ENCODE data around the gene CHRNA10.

The CHRNA10 gene, protein sequence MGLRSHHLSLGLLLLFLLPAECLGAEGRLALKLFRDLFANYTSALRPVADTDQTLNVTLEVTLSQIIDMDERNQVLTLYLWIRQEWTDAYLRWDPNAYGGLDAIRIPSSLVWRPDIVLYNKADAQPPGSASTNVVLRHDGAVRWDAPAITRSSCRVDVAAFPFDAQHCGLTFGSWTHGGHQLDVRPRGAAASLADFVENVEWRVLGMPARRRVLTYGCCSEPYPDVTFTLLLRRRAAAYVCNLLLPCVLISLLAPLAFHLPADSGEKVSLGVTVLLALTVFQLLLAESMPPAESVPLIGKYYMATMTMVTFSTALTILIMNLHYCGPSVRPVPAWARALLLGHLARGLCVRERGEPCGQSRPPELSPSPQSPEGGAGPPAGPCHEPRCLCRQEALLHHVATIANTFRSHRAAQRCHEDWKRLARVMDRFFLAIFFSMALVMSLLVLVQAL
- 2.9 to 3.1 reads per million in 2 donors for total RNA-seq

DNA sequence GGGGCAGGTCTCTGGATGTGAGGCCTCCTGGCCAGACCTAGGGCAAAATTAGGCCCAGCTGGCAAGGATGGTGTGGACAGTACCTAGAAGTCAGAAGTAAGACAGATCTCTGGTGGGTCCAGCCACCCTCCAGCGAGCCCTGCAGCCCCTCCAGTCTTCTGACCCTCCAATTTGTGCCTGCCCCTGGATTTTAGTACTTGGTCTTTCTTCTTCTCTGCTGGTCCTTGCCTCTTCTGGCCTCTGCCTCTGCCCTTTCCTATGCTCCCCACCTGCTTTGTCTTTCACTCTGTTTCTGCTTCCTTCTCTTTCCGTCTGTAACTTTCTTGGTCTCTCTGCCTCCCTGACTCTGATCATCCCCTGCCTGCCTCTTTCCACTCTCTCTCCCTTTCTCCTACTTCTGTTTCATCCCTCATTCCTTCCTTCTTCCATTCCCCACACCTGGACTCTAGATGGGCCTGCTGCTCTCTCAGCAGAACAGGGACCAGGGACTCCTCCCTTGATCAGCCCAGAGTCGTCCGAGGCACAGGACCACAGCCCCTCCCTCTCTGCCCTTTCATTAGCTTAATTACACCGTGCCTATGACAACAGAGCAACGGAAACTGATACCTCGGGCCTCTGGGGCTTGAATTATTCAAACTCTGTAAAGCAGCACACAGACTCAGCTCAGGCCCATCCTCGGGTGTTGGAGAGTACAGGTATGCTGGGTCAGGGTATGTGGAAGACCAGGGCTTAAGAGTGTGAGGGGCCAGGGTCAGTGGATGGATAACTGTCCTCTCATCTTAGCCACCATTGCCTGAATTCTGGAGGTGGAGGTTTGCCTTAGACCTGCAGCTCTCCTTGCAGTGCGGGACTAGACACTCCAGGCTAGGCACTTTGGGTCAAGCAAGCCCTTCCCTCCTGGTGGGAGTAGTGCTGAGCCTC is at the start of gene CHRNA10:
Gene CHRNA10 (minus strand): TSS at position 51 of the 921 bp plus-strand sequence. CDS start 72 bp downstream, outside the sequence.
- DNase-seq, result no peak

DNA sequence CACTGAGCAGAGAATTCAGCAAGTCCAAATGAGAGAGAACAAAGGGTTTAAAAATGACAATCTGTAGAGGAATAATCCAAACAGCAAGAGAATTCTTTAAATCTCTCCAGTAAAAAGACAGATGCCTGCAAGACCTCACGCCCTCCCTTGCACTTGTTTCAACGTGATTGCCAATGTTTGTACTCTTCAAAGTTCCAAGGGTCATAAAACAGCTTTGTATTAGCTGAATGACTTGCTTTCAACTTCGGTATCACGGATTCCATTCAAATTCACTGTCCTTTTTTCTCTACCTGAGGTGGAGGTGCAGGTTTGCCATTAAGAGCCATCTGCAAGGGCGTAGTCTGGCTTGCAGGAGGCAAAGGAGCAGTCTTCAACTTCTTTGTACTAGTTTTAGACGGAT is 41.1 kb upstream of the CHRNA10 start:
- no peak for DNase-seq

DNA sequence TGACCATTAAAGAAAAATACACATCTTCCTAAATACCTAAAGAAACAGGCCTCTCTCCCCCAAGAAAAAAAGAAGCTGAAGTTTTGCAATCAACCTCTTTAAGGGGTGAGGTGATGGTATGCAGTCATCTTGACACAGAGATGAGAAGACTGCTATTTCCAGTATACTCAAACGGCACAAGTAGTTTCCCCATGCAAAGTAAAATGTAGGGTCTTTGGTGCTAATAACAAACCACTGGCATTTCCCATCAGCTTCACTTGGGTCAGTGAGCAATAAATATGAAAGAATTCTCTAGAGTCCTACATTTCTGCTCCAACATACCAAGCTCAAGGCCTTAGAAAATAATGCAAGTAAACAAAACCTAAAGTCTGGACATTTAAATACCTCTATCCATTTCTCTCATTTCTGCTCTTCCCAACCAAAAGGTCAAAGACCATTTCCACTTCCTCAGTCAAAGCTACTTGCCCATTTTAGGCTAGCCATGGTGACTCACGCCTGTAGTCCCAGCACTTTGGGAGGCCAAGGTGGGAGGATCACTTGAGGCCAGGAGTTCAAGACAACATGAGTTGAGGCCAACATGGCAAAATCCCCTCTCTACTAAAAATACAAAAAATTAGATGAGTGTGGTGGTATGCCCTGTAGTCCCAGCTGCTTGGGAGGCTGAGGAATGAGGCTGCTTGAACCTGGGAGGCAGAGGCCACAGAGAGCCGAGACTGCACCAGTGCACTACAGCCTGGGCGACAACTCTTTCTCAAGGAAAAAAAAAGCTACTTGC is 39.5 kb upstream of the CHRNA10 start:
- DNase-seq, result no peak

DNA sequence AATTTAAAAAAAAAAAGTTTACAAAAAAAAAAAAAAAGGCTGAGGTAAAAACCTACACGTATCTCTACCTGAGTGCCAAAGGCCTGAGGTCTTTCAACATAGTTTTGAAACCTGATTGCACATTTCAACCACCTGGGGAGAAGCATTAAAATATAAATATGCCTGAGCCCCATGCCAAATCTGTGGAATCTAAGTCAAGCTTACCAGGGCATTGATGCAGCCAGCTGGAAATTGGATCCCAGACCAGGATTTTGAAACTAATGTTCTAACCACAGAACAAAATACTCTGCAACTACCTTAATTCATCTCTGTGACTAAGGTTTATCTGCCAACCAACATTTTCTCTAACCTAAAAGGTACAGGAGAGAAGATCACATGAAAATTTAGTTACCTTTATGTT is 38.8 kb upstream of the CHRNA10 start:
- no peak for DNase-seq

DNA sequence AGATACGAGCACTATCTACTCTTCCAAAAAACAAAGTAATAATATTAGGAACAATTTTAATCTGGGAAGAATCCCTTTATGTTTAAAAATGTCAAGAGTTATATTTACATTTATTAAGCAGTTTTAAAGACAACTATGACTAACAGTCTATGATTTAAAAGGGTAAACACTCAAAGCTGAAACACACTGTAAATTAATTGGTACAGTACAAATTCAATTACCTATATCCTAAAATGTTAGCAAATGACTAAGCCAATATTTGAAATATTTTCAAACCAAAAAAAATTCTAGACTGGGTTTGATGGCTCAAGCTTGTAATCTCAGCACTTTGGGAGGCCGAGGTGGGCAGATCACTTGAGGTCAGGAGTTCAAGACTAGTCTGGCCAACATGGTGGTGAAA is 36.0 kb upstream of the CHRNA10 start:
- no peak for DNase-seq

DNA sequence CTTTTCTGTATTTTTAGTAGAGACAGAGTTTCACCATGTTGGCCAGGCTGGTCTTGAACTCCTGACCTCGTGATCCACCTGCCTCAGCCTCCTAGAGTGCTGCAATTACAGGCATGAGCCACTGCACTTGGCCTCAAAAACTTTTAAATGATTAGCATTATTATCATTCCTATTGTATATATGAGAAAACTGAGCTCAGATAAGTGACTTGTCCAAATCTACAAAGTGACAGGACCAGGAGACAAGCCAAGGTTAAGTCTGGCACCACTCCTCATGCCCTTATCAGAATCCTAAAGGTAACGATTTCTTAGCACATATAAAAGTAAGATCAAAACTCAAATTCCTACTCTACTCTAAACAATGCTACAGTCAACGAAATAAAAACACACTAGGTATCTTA is 32.2 kb upstream of the CHRNA10 start:
- DNase-seq, result no peak

DNA sequence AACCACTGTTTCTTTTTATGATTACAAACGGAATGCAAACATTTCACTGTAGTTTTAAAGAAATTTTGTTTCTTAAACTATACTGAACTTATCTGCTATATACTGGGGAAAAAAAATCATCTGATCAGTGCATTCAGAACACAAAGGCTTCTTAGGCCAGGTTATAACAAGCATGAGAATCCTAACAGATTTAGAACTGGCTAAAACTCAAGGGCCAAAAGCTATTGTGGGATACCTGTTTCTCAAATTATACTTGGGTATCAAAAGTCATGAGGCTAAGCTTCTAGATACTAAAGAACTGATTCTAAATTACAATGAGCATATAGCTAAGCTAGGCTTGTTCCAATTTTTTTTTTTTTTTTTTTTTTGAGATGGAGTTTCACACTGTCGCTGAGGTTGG is 29.7 kb upstream of the CHRNA10 start:
- DNase-seq, result no peak

DNA sequence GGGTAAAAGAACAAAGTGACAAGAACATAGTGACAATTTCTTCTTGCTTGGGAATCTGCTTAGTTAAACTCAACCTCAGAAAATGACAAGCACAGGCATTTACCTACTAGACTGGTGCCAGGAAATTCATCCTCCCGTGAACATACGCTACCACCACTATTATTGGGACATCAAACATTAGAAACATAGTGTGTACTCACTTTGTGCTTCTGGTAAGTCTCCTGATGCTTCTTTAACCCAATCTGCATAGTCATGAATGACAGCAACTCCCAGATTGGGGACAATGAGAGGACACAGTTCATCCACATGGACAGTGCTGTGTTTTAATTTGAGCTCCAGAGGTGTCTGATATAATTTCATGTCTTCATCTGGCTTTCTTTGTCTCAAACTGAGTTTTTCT is 29.2 kb upstream of the CHRNA10 start:
- DNase-seq, result no peak

DNA sequence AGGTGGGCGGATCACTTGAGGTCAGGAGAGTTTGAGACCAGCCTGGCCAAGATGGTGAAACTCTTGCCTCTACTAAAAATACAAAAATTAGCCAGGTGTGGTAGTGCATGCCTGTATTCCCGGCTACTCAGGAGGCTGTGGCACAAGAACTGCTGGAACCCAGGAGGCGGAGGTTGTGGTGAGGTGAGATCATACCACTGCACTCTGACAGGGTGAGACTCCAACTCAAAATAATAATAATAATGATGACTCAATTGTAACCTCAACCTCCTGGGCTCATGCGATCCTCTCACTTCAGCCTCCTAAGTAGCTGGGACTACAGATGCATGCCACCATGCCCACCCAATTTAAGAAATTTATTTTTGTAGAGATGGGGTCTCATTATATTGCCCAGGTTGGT is 15.6 kb upstream of the CHRNA10 start:
- DNase-seq, result no peak

DNA sequence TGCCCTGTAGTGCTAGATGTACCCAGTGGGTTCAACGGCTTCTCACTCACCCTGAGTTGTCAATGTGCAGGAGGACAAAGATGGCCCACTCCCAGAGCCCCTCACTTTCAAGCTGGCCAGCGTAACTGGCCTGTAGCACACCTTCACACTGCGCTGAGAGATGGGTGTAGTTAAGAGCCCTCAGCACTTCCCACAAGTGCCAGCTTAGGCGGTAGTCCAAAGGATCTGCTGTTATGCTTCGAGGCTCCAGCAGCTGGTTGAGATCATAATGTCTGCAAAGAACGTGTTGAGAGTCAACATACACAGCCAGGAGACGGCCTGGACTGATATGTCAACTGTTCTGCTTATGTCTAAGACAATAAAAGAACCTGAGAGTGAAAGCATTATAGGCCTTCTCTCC is 14.7 kb upstream of the CHRNA10 start:
- DNase-seq, result no peak

DNA sequence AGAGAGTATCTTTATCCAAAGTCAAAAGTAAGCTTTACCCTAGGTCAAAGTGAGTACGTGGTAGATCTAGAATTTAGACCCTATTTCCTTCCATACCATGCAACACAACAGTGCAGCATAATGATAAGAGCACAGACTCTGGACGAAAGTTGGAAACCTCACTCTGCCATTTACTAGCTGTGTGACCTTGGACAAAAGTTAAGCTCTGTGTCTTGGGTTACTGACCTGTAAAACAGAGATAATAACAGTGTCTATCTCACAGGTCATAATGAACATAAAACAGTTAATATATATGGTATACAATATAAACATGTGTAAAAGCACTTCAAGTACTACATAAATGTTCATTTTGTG is 13.6 kb upstream of the CHRNA10 start:
- DNase-seq, result no peak

DNA sequence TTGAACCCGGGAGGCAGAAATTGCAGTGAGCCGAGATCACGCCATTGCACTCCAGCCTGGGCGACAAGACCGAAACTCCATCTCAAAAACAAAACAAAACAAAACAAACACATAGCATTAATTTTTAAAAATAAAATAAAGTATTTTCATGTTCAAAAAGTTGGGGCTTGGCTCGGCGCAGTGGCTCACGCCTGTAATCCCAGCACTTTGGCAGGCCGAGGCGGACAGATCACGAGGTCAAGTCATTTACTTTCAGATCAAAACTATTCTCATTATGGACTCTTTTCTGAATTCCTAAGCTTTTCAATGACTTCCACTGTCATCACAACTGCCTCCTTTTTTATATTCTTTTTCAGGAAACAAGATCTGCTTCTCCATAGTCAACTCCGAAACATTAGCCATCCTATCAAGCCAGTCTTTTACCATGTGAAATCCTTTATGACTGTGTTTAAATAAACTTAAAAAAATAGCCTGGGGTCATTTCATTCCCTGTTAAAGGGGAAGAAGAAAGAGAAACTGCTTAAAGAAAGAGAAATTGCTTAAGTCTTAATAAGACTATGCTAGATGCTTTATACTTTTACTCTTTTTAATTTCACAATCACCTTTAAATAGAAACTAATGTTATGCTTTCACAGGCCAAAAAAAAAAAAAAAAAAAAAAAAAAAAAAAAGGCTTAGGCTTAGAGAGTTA is 13.1 kb upstream of the CHRNA10 start:
- DNase-seq, result no peak

DNA sequence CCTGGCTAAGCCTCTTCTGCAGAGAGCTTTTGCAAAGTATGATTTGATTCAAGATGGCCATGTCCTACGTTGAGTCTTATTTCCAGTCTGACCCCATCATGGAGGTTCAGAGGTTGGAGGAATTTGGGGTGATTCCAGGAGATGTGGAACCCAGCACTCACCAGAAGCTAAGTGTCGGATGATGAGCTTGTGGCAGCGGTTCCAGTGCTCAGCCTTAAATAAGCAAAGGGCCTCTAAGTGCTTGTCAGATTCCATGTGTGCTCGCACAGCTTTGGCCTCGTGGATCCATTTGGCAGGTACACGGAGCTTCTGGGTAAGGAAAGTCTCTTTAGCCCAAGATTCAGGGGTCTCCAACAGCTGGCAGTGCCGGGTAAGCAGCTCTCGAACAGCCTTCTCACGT is 11.9 kb upstream of the CHRNA10 start:
- DNase-seq, result no peak

DNA sequence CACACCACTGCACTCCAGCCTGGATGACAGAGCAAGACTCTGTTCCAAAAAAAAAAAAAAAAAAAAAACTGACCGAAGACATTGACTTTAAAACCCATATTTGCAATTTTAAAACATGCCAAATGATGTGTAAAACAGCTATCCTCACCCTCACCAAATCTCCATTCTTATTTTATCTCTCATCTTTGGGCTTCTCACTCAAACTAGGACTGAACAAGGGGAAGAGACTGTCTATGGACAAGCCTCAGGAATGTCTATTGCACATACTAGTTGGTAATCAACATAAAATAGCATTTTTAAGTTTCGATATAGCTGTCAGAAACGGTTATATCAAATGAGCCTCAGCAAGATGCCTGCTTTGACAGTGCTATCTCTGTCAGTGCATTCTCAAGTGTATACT is 7.9 kb upstream of the CHRNA10 start:
- no peak for DNase-seq

DNA sequence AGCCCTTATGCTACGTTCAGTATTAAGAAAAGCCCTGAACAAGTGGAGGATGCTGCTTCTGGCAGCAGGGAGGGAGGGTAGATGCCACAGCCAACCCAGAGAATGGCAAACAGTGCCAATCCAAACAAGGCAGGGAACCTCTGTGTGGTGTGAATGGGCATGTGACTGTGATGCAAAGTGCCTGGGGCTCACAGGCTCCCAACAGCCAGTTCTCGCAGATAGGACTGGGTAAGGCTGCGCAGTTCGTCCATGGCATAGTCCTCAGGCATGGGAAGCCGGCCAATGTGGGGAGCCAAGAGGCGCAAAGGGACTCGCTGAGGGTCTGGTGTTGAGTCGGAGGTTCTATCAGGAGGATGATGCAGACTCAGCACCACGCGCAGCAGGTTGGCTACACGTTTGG is 4.8 kb upstream of the CHRNA10 start:
- DNase-seq, result no peak

DNA sequence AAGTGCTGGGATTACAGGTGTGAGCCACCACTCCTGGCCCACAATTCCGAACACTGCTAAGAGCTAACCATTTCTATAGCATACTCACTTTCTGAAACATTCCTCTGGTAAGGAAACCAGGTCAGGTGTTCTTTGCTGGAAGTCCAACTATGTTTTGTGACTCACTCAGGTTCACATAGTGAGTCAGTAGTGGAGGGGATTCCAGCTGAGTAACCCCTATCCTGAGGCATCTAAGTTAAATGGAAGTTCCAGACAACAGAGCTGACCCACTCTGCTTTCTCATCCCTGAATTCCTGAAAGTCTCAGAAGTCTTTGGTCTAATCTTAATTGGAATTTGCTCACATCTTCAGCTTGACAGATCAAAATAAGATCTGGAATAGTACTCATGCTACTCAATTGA is 3.0 kb upstream of the CHRNA10 start:
- no peak for DNase-seq

DNA sequence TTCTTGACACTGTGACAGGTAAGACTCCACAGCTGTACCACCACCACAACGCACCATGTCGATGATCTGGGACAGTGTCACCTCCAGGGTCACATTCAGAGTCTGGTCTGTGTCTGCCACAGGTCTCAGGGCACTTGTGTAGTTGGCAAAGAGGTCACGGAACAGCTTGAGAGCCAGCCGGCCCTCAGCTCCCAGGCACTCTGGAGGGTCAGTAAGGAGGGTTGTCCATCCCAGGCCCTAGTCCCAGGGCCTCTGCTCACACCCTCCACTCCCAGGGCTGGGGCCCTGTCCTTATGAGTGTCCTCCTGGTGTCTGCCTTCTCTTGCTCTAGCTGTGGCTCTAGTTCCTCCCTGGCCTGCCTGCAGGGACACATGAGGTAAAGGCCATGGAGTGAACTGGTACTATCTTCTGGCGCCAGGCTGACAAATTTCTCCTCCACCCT is 1.4 kb downstream of the CHRNA10 start:
- no peak for DNase-seq

DNA sequence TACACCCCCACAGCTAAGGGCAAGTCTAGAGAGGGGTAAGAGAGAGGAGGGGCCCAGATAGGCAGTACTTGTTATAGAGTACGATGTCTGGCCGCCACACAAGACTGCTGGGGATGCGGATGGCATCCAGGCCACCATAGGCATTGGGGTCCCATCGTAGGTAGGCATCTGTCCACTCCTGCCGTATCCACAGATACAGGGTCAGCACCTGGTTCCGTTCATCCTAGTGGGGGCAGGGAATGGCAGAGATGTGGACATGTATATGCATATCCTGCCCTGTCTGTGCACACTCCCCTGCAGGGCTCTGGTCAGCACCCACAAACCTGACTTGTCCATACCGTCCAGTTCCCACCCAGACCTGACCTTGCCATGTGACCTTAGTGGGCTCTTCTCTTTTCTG is 2.1 kb downstream of the CHRNA10 start:
- DNase-seq, result no peak

DNA sequence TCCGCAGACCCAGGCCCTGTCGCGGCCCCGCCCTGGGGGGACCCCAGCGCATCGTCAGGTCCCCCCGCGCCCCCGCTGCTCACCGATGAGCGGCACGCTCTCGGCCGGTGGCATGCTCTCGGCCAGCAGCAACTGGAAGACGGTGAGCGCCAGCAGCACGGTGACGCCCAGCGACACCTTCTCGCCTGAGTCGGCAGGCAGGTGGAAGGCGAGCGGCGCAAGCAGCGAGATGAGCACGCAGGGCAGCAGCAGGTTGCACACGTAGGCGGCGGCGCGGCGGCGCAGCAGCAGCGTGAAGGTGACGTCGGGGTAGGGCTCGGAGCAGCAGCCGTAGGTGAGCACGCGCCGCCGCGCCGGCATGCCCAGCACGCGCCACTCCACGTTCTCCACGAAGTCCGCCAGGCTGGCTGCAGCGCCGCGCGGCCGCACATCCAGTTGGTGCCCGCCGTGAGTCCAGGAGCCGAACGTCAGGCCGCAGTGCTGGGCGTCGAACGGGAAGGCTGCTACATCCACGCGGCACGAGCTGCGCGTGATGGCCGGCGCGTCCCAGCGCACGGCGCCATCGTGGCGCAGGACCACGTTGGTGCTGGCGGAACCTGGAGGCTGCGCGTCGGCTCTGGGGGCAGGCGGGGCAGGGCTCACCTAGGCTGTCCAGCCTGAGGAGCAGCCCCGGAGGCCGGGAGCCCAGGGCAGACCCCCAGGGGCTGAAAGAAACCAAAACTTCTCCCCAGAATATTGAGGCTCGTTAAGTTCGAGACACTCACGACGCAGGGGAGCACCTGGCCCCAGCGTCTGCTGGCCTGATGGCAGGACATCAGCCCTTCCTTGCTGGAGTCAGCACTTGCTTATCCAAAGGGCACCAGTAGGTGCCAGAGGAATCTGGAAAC is 3.8 kb downstream of the CHRNA10 start:
- DNase-seq, result no peak

DNA sequence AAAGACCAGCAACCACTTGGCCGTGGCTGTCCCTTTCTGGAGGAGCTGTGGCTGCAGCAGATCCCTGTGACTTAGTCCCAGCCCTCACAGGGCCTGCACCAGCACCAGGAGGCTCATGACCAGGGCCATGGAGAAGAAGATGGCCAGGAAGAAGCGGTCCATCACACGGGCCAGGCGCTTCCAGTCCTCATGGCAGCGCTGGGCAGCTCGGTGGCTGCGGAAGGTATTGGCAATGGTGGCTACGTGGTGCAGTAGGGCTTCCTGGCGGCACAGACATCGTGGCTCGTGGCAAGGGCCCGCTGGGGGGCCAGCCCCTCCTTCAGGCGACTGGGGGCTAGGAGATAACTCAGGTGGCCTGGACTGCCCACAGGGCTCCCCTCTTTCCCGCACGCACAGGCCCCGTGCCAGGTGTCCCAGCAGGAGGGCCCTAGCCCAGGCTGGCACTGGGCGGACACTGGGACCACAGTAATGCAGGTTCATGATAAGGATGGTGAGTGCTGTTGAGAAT is 5.1 kb downstream of the CHRNA10 start:
- DNase-seq, result no peak

DNA sequence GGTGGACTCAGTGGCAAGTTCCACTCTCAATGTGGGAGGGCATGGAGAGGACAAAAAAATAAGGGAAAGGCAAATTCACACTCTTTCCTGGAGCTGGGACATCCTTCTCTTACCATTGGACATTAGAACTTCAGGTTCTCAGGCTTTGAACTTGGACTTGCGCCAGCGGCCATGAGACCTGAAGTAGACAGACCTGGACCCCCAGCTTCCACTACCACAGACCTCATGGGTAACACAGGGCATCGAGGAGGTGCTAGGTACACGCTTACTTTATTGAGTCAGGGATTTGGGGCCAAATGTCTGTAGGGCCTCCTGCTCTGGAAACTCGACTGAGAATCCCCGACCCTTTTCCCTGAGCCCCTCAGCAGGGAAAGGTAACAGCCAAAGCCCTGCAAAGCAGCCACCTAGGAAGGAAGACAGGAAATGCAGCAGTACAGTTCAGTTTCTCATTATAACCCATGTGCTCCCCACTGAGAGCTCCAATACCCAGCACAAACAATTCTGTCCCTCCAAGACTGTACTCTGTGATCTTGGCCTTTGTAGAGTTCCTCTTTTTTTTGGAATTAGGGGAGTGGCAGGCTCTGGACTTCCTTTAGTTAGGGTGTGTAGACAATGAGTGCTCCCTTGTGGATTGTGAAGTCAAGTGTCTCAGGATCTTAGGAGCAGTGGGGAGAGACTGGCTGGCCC is 5.7 kb downstream of the CHRNA10 start:
- DNase-seq, result no peak
